Hepatocyte (in vitro differentiated cells): Measurements from ENCODE around the gene ADAMTS13. TPM values are rescaled to one million over a fixed set of nuclear protein-coding genes. Genes with fewer than 3 reads are reported as not detected.

Experiments
- DNase-seq: peaks from one replicate; pipeline ENCODE4 v3.0.0-alpha.2; 2016; ENCODE audit warnings: low spot score
- H2AFZ ChIP-seq: fragments of 200-600 bp; sonication (generic); 2 replicates; pipeline ENCODE4 v1.6.0; 2016; ENCODE audit warnings: antibody characterized with exemption, mild to moderate bottlenecking
- H3K27ac ChIP-seq: fragments of 200-600 bp; sonication (generic); 2 replicates; pipeline ENCODE4 v1.5.1; 2016; ENCODE audit warnings: mild to moderate bottlenecking
- H3K27me3 ChIP-seq: fragments of 200-600 bp; sonication (generic); 2 replicates; pipeline ENCODE4 v1.6.1; 2016
- H3K36me3 ChIP-seq: fragments of 200-600 bp; sonication (generic); replicated peaks from 2 replicates; pipeline ENCODE4 v1.5.1; 2016; ENCODE audit warnings: low read depth; ENCODE audit not compliant: insufficient read depth
- H3K4me1 ChIP-seq: fragments of 200-600 bp; sonication (generic); 2 replicates; pipeline ENCODE4 v1.5.1; 2016; ENCODE audit warnings: mild to moderate bottlenecking, moderate library complexity; ENCODE audit not compliant: insufficient read depth
- H3K4me2 ChIP-seq: fragments of 200-600 bp; sonication (generic); 2 replicates; pipeline ENCODE4 v1.6.0; 2016
- H3K4me3 ChIP-seq: fragments of 200-600 bp; sonication (generic); 2 replicates; pipeline ENCODE4 v1.5.1; 2016; ENCODE audit warnings: mild to moderate bottlenecking
- H3K79me2 ChIP-seq: fragments of 200-600 bp; sonication (generic); 2 replicates; pipeline ENCODE4 v1.6.0; 2017; ENCODE audit warnings: mild to moderate bottlenecking
- H3K9me2 ChIP-seq: fragments of 200-600 bp; sonication (generic); replicated peaks from 2 replicates; pipeline ENCODE4 v1.6.0; 2017; ENCODE audit warnings: mild to moderate bottlenecking; ENCODE audit not compliant: insufficient read depth
- H3K9me3 ChIP-seq: fragments of 200-600 bp; sonication (generic); 2 replicates; pipeline ENCODE4 v1.5.1; 2016; ENCODE audit warnings: low read depth, mild to moderate bottlenecking
- H4K20me1 ChIP-seq: fragments of 200-600 bp; sonication (generic); 2 replicates; pipeline ENCODE4 v1.6.0; 2016; ENCODE audit warnings: mild to moderate bottlenecking; ENCODE audit not compliant: insufficient read depth, poor library complexity, severe bottlenecking
- EZH2 ChIP-seq: fragments of 200-600 bp; sonication (generic); IDR thresholded peaks from 2 replicates; pipeline ENCODE4 v1.6.1; 2016; ENCODE audit warnings: antibody characterized with exemption, mild to moderate bottlenecking, borderline replicate concordance
- EZH2phosphoT487 ChIP-seq: fragments of 200-600 bp; sonication (generic); IDR thresholded peaks from one replicate; pipeline ENCODE4 v1.6.1; 2018; ENCODE audit warnings: antibody characterized with exemption, mild to moderate bottlenecking, low read depth, moderate library complexity; ENCODE audit not compliant: unreplicated experiment, severe bottlenecking
- WGBS: methylation state at CpG from one replicate; pipeline ENCODE4 v1.1.6; 2016; ENCODE audit warnings: low lambda C conversion rate; ENCODE audit errors: missing lambda C conversion rate; 5-methylcytosine and 5-hydroxymethylcytosine counted together
- polyA plus RNA-seq: library from polyadenylated mRNA; unstranded; fragments of >200 nt; fragmentation: Nextera tagmentation; extraction: Ambion mirVana; gene quantifications from 2 replicates; pipeline ENCODE4 v1.2.1, GENCODE V29; 2016
- total RNA-seq: library from RNA; depleted of rRNA; stranded (reverse); fragments of >200 nt; gene quantifications from 2 replicates; pipeline ENCODE4 v1.2.3, GENCODE V29; 2014
- TF ChIP-seq, protein P1 (sequence below): fragments of 200-600 bp; sonication (generic); IDR thresholded peaks from 2 replicates; pipeline ENCODE4 v1.5.1; 2016; ENCODE audit warnings: antibody characterized with exemption, mild to moderate bottlenecking; ENCODE audit not compliant: poor library complexity

Gene ADAMTS13
- total and polyA plus RNA-seq, 2 experiments from 2014 or later, result 6.5 to 6.8 TPM

DNA sequence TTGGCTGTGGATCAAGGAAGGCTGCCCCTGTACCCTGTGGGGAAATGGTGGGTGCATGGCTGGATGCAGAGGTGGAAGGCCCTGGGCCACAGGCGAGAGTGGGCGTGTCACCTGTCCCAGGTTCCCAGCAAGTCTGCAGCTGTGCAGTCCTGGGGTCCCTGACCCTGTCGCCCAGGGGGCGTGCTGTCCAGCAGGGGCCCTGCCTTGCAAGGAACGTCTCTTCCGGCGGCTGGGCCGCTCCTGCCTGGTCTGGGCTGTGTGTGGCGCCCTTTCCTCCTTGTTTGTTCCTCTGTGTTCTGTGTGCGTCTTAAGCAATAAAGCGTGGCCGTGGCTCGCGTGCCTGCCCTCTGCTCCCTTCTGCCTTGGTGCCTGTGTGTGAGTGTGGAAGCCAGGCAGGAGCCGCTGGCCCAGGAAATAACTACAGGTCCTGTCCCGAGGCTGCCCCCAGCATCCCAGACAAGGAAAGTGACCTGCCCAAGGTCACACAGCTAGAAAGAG is 48.3 kb downstream of the ADAMTS13 start:
- no peaks in the 10 kb centered on the region for H3K27me3 ChIP-seq
- H2AFZ ChIP-seq, result no peak overlapping the region
- H3K36me3 ChIP-seq, result no peaks in the 10 kb centered on the region
- no peak for DNase-seq
- no peaks in the 10 kb centered on the region for H3K9me3 ChIP-seq
- TF ChIP-seq, protein P1, sequence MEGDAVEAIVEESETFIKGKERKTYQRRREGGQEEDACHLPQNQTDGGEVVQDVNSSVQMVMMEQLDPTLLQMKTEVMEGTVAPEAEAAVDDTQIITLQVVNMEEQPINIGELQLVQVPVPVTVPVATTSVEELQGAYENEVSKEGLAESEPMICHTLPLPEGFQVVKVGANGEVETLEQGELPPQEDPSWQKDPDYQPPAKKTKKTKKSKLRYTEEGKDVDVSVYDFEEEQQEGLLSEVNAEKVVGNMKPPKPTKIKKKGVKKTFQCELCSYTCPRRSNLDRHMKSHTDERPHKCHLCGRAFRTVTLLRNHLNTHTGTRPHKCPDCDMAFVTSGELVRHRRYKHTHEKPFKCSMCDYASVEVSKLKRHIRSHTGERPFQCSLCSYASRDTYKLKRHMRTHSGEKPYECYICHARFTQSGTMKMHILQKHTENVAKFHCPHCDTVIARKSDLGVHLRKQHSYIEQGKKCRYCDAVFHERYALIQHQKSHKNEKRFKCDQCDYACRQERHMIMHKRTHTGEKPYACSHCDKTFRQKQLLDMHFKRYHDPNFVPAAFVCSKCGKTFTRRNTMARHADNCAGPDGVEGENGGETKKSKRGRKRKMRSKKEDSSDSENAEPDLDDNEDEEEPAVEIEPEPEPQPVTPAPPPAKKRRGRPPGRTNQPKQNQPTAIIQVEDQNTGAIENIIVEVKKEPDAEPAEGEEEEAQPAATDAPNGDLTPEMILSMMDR, result no peak
- no peak for TF ChIP-seq EZH2
- TF ChIP-seq EZH2phosphoT487, result no peak
- no peak overlapping the region for H3K4me3 ChIP-seq
- no peak overlapping the region for H3K27ac ChIP-seq
- 82% methylated on average over 16 of the region's 16 CpGs for WGBS
- H3K9me2 ChIP-seq, result no peaks in the 10 kb centered on the region
- no peaks in the 10 kb centered on the region for H4K20me1 ChIP-seq
- H3K79me2 ChIP-seq, result no peaks in the 10 kb centered on the region
- no peak overlapping the region for H3K4me2 ChIP-seq
- no peaks in the 10 kb centered on the region for H3K4me1 ChIP-seq

DNA sequence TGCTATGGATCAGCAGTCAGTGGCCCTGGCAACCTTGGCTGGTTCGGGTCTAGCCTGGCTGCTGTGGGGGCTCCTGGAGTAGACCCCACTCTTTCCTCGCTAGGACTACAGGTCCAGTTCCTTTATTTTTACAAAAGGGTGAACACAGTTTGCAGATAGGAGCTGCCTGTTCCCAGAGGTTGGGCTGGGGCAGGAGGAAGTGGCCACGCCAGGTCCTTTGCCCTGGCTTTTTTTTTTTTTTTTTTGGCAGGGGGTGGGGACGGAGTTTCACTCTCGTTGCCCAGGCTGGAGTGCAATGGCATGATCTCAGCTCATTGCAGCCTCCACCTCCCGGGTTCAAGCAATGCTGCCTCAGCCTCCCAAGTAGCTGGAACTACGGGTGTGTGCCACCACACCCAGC is 48.8 kb downstream of the ADAMTS13 start:
- H3K36me3 ChIP-seq, result no peaks in the 10 kb centered on the region
- H4K20me1 ChIP-seq, result no peaks in the 10 kb centered on the region
- H3K79me2 ChIP-seq, result no peaks in the 10 kb centered on the region
- TF ChIP-seq EZH2 (no peak), EZH2phosphoT487 (no peak)
- TF ChIP-seq, protein P1, result no peak
- H3K4me3 ChIP-seq, result no peak overlapping the region
- 94% methylated on average over 7 of the region's 7 CpGs for WGBS
- H3K27me3 ChIP-seq, result no peaks in the 10 kb centered on the region
- no peaks in the 10 kb centered on the region for H3K4me1 ChIP-seq
- no peak overlapping the region for H3K27ac ChIP-seq
- H3K9me2 ChIP-seq, result no peaks in the 10 kb centered on the region
- no peak overlapping the region for H2AFZ ChIP-seq
- no peak for DNase-seq
- no peaks in the 10 kb centered on the region for H3K9me3 ChIP-seq
- no peak overlapping the region for H3K4me2 ChIP-seq

DNA sequence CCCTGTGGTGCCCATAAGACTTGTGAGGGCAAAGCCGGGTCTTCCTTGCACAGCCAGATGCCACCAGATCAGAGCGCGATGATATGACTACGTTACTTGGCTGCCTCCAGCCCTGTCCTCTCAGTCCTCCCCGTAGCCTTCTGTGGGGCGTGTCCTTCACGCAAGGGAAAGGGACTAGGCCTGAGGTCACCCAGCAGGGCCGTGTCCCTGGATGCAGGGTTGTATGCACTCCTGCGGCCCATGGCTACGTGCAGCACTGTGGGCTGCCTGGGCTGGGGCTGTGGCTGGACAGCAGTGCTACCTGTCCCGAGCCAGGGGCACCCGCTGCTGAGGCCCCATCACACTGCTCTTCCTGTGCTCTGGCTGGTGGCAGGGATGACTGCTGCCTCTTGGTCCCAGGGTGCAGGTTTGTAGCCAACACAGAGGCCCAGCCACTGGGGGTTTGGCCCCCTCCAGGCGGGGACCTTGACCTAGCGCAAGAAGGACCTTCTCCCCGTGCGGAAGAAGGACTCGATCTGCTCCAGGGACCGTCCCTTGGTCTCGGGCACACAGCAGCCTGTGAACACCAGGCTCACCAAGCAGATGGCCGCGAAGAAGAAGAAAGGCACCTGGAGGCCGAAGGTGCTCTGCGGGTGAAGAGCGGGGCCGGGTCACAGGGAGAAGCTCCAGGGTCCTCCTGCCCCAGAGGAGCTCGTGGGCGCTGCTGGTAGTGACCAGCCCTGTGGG is 49.5 kb downstream of the ADAMTS13 start:
- H3K27ac ChIP-seq, result no peak overlapping the region
- H3K4me1 ChIP-seq, result no peaks in the 10 kb centered on the region
- no peaks in the 10 kb centered on the region for H3K9me2 ChIP-seq
- WGBS, result 87% methylated on average over 27 of the region's 27 CpGs
- H4K20me1 ChIP-seq, result no peaks in the 10 kb centered on the region
- DNase-seq, result no peak
- no peaks in the 10 kb centered on the region for H3K9me3 ChIP-seq
- H3K79me2 ChIP-seq, result no peaks in the 10 kb centered on the region
- no peak overlapping the region for H2AFZ ChIP-seq
- no peaks in the 10 kb centered on the region for H3K27me3 ChIP-seq
- H3K4me2 ChIP-seq, result no peak overlapping the region
- no peaks in the 10 kb centered on the region for H3K36me3 ChIP-seq
- TF ChIP-seq EZH2, result no peak
- TF ChIP-seq, protein P1, result no peak
- TF ChIP-seq EZH2phosphoT487, result no peak
- no peak overlapping the region for H3K4me3 ChIP-seq
